Raji (cell line): ENCODE data around the gene GALNT17.

Experiments
- POLR2A ChIP-seq: IDR thresholded peaks from 2 replicates; pipeline ENCODE4 v1.6.1; 2011; ENCODE audit warnings: low read depth, low read length, control low read depth; ENCODE audit not compliant: insufficient read depth

The GALNT17 gene

DNA sequence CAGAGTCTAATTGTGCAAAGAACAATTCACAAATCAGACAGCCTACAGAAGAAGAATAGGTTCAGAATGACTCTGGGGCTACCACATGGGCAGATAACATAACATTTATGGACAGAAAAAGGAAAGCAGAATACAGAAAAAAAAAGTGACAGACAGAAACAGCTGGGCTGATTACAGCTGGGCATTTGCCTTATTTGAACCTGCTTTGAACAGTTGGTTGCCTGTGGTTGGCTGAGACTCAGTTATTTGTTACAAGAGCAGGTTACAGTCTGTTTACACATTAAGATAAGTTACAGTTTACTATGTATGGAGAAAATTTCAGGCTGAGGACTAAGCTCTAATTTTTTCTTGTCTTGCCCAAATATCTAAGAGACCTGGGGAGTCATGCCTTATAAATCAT is 327.2 kb downstream of the GALNT17 start:
- TF ChIP-seq POLR2A: no peak

DNA sequence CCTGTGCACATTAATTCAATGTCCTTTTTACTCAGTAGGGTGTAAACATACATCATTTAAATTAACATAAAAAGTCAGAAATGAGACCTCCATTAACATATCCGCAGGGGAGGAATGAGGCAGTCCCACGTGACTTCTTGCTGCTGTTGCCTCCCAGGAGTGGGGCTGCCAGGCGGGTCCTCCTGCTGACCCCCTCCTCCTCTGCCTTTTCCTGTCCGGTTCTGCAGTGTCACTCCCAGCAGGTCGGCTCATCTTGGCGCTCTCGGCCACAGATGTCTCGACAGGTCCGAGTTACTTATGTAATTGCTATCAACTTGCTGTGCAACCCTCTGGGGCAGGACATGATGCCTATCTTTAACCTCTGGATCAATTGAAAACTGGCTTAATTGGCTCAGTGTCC is 329.6 kb downstream of the GALNT17 start:
- TF ChIP-seq POLR2A: no peak

GRCh38 chr7:71465741-71466189 is 333.8 kb downstream of the GALNT17 start:
- TF ChIP-seq POLR2A: no peak

- TF ChIP-seq POLR2A: no peak
Measured at GRCh38 chr7:71466448-71467145, 334.7 kb downstream of the GALNT17 start.

- TF ChIP-seq POLR2A: no peak
Measured at GRCh38 chr7:71470326-71470725, 338.4 kb downstream of the GALNT17 start.

GRCh38 chr7:71470830-71471229 is 338.9 kb downstream of the GALNT17 start:
- no peak for TF ChIP-seq POLR2A

DNA sequence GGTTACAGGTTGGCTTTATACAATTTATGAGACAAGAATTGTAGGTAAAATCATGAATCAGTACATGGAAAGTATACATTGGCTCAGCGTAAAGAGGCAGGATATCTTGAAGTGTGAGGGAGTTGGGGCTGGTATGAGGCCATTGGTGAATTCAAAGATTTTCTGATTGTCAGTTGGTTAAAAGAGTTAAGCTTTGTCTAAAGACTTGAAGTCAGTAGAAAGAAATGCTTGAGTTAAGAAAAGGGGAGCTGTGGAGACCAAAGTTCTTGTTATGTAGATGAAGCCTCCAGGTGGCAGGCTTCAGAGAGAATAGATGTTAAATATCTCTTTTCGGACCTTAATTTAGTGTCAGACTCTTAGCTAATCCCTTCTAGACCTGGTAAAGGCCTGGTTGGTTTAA is 341.0 kb downstream of the GALNT17 start:
- no peak for TF ChIP-seq POLR2A

- no peak for TF ChIP-seq POLR2A
Measured at GRCh38 chr7:71473366-71473967, 341.5 kb downstream of the GALNT17 start.

DNA sequence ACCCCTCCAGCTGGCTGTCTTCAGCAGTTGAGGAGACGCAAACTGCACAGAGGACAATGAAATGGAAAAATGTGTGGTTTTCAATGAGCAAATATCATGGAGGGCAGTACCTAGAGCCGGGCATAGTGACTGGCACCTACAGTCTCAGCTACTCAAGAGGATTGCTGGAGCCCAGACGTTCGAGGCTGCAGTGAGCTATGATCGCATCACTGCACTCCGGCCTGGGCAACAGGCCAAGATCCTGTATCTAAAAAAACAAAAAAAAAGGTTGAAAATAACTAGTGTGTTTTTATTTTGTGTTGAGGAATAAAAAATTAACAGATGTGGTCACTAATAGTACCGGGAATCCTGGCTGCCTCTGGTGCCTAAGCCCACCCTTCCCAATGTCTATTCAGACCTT is 345.5 kb downstream of the GALNT17 start:
- TF ChIP-seq POLR2A: no peak

DNA sequence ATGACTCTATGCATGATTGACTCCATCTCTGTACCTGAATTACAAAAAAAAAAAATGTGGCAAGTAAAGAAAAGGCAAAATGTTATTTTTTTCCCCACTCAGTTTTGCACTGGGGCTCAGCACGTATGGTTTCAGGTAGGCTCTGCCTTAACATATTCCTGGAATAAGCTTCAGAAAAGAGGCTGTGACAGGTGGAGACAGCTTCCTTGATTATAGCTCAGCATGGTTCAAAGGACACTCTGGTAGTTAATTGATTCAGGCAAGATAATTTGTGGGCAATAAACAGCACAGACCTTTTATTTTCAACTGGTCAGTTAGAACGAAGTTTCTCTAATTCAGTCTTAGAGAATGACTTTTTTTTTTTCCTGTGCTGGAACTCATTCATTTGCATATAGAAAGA is 347.3 kb downstream of the GALNT17 start:
- no peak for TF ChIP-seq POLR2A

- TF ChIP-seq POLR2A: no peak
Measured at GRCh38 chr7:71480791-71481190, 348.8 kb downstream of the GALNT17 start.

DNA sequence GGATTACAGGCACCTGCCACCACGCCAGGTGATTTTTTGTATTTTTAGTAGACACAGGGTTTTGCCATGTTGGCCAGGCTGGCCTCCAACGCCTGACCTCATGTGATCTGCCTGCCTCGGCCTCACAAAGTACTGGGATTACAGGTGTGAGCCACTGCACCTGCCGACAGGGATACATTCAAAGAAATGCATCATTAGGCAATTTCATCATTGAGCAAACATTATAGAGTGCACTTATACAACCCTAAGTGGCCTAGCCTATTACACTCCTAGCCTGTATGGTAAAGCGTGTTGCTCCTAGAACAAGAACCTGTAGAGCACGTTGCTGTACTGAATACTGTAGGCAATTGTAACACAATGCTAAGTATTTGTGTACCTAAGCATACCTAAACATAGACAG is 350.3 kb downstream of the GALNT17 start:
- no peak for TF ChIP-seq POLR2A

DNA sequence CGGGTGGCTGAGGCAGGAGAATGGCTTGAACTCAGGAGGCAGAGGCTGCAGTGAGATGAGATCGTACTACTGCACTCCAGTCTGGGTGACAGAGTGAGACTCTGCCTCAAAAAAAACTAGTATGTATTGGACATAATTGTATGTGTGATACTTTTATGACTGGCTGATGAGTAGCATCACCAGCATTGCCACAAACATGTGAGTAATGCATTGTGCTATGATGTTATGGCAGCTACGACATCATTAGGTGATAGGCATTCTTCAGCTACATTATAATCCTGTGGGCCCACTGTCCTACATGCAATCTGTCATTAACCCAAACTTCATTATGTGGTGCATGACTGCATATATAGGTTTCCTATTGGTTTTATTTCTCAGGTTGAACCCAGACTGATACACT is 352.4 kb downstream of the GALNT17 start:
- TF ChIP-seq POLR2A: no peak

GRCh38 chr7:71485586-71485985 is 353.6 kb downstream of the GALNT17 start:
- no peak for TF ChIP-seq POLR2A

- TF ChIP-seq POLR2A: no peak
Measured at GRCh38 chr7:71486414-71486813, 354.5 kb downstream of the GALNT17 start.

- TF ChIP-seq POLR2A: no peak
Measured at GRCh38 chr7:71486856-71487628, 355.1 kb downstream of the GALNT17 start.

GRCh38 chr7:71488308-71488707 is 356.4 kb downstream of the GALNT17 start:
- TF ChIP-seq POLR2A: no peak

DNA sequence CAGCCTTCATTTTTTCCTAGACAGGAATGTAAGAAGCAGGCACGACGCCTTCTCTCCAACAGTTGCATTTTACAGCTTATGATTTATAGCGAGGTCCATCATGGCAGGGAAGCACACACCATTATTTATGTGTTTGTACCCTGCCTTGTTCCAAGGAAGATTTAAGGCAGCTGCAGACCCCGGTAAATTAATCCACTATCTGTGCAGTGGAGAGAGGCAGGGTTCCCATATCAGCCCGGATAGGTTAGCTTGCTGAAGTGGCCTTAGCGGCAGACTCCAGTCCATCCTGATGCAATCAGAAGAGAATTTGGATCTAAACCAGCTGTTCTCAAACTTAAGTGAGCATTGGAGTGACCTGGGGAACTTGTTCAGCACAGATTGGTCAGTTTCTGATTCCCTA is 359.4 kb downstream of the GALNT17 start:
- TF ChIP-seq POLR2A: no peak
